SU-DHL-6 (cell line): Measurements from ENCODE around the gene PTPRN2.

Experiments used
- H2AFZ ChIP-seq: fragments of 200-600 bp; sonication (generic); 2 replicates; pipeline ENCODE4 v1.6.1; 2014; ENCODE audit warnings: low read depth, mild to moderate bottlenecking, moderate library complexity, mixed read lengths, antibody characterized with exemption, low read length; ENCODE audit not compliant: severe bottlenecking
- H3F3A ChIP-seq: fragments of 200-600 bp; shearing (Covaris generic); 2 replicates; pipeline ENCODE4 v1.6.0; 2016; ENCODE audit warnings: antibody characterized with exemption, mild to moderate bottlenecking; ENCODE audit not compliant: insufficient read depth
- H3K27ac ChIP-seq: fragments of 200-600 bp; sonication (generic); 2 replicates; pipeline ENCODE4 v1.5.1; 2016; ENCODE audit warnings: low read depth, mild to moderate bottlenecking, low read length, moderate library complexity, mixed read lengths
- H3K27me3 ChIP-seq: fragments of 200-600 bp; sonication (generic), shearing (Covaris generic); 2 replicates; pipeline ENCODE4 v1.6.0; 2014; ENCODE audit warnings: mild to moderate bottlenecking, low read length
- H3K36me3 ChIP-seq: fragments of 200-600 bp; sonication (generic); 2 replicates; pipeline ENCODE4 v1.6.1; 2014; ENCODE audit warnings: mild to moderate bottlenecking, low read length, mixed read lengths
- H3K4me2 ChIP-seq: fragments of 300-600, 200-600 bp; shearing (Covaris generic), sonication (generic); 2 replicates; pipeline ENCODE4 v1.6.0; 2014; ENCODE audit warnings: low read length, low read depth, mild to moderate bottlenecking; ENCODE audit not compliant: poor library complexity, severe bottlenecking
- H3K4me3 ChIP-seq: fragments of 200-600 bp; sonication (generic); 2 replicates; pipeline ENCODE4 v1.5.1; 2014; ENCODE audit warnings: antibody characterized with exemption, low read length, mild to moderate bottlenecking, mixed read lengths; ENCODE audit not compliant: insufficient read depth, poor library complexity, severe bottlenecking
- H3K79me2 ChIP-seq: fragments of 200-600 bp; sonication (generic); 2 replicates; pipeline ENCODE4 v1.6.1; 2014; ENCODE audit warnings: mild to moderate bottlenecking, low read length, moderate library complexity; ENCODE audit not compliant: insufficient read depth
- H3K9ac ChIP-seq: fragments of 200-600 bp; sonication (generic); 2 replicates; pipeline ENCODE4 v1.7.0; 2014; ENCODE audit warnings: mild to moderate bottlenecking, low read length
- H3K9me2 ChIP-seq: fragments of 200-600 bp; sonication (generic); replicated peaks from 2 replicates; pipeline ENCODE4 v1.6.1; 2014; ENCODE audit warnings: low read length; ENCODE audit not compliant: insufficient read depth
- H3K9me3 ChIP-seq: fragments of 200-600 bp; sonication (generic); 2 replicates; pipeline ENCODE4 v1.6.1; 2014; ENCODE audit warnings: low read length, mixed read lengths; ENCODE audit not compliant: insufficient read depth
- H4K20me1 ChIP-seq: fragments of 200-600 bp; sonication (generic); 2 replicates; pipeline ENCODE4 v1.6.1; 2014; ENCODE audit warnings: low read depth, mild to moderate bottlenecking, antibody characterized with exemption, low read length, moderate library complexity, mixed read lengths
- EZH2phosphoT487 ChIP-seq: fragments of 200-600 bp; sonication (generic), shearing (Covaris generic); conservative IDR thresholded peaks from 2 replicates; pipeline ENCODE4 v1.6.1; 2018; ENCODE audit warnings: mild to moderate bottlenecking, antibody characterized with exemption, low read length, moderate library complexity, mixed read lengths
- TF ChIP-seq, protein P1 (sequence below): fragments of 200-600 bp; sonication (generic); IDR thresholded peaks from one replicate; pipeline ENCODE4 v1.5.1; 2017; ENCODE audit warnings: antibody characterized with exemption, mild to moderate bottlenecking, low read length, moderate library complexity; ENCODE audit not compliant: insufficient read depth, poor library complexity, severe bottlenecking

PTPRN2 gene

DNA sequence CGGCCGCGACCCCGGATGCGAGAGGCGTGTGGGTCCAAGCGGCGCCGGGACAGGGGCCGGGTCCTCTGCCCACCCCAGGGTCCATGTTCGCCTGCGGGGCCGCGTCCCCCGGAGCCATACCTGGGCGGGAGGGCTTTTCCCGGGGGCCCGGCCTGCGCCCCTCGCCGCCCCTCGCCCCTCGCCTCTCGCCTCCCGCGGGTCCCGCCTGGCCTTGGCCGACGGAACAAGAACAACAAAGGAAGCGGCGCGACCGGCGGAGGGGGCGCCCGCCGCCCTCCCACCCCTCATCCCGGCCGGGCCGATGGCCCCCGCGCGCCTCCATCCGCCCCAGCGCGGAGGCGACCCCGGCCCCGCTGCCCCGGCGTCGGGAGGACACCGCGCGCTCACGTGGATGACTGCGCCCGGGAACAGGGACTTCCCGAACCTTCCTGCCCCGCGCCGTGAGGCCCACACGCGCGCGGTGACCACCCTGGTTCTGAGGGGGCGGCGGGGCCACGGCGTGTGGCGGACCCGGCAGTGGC, 902.7 kb downstream of the PTPRN2 start:
- Histone ChIP-seq H4K20me1 (no peaks in the 10 kb centered on the region), H3K4me3 (no peak overlapping the region), H3K4me2 (no peak overlapping the region), H3K79me2 (no peaks in the 10 kb centered on the region), H3K9me2 (no peaks in the 10 kb centered on the region), H3F3A (no peaks in the 10 kb centered on the region), H3K27me3 (no peaks in the 10 kb centered on the region), H2AFZ (no peak overlapping the region), H3K27ac (no peak overlapping the region), H3K36me3 (no peaks in the 10 kb centered on the region), H3K9ac (no peak overlapping the region), H3K9me3 (no peaks in the 10 kb centered on the region)
- TF ChIP-seq EZH2phosphoT487: no peak
- TF ChIP-seq, protein P1, sequence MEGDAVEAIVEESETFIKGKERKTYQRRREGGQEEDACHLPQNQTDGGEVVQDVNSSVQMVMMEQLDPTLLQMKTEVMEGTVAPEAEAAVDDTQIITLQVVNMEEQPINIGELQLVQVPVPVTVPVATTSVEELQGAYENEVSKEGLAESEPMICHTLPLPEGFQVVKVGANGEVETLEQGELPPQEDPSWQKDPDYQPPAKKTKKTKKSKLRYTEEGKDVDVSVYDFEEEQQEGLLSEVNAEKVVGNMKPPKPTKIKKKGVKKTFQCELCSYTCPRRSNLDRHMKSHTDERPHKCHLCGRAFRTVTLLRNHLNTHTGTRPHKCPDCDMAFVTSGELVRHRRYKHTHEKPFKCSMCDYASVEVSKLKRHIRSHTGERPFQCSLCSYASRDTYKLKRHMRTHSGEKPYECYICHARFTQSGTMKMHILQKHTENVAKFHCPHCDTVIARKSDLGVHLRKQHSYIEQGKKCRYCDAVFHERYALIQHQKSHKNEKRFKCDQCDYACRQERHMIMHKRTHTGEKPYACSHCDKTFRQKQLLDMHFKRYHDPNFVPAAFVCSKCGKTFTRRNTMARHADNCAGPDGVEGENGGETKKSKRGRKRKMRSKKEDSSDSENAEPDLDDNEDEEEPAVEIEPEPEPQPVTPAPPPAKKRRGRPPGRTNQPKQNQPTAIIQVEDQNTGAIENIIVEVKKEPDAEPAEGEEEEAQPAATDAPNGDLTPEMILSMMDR: no peak

DNA sequence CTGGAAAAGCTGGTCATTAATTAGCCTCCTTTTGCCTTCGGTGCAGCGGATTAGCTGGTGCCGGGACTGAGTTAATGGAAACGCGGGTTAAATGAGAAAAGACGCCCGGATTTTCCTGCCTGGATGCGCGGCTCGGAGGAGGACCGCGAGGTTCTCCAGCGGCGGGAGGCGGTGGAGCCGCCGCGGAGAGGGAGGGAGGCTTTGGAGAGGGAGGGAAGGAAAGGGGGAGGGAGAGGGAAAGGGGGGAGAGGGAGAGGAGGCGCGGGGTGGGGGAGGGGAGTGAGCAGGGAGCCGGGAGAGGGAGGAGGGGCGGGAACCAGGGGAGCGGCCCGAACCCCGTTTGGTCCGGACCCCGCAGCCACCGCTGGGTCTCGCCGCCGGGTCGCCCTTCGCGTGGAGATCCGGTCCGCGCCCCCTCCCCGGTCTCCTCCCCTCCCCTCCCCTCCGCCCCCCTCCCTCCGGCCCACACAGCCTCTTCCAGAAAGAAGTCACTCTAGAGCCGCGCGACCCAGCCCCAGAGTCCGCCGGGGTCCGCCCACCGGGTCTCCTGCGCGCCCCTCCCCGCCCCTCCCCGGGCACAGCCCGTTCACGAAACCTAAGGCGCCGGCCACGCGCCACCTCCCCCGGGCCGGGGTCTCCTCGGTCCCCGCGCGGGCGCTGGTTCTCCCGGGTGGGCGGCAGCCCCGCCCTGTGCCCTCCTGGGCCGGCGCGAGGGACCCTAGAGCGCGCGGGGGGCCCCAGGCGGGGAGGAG, 903.3 kb downstream of the PTPRN2 start:
- no peaks in the 10 kb centered on the region for H4K20me1 ChIP-seq
- H3K36me3 ChIP-seq: no peaks in the 10 kb centered on the region
- no peaks in the 10 kb centered on the region for H3K9me2 ChIP-seq
- no peaks in the 10 kb centered on the region for H3F3A ChIP-seq
- no peak overlapping the region for H3K9ac ChIP-seq
- no peaks in the 10 kb centered on the region for H3K9me3 ChIP-seq
- H3K27me3 ChIP-seq: no peaks in the 10 kb centered on the region
- H3K27ac ChIP-seq: no peak overlapping the region
- no peak for TF ChIP-seq EZH2phosphoT487
- TF ChIP-seq, protein P1: no peak
- H2AFZ ChIP-seq: no peak overlapping the region
- H3K4me3 ChIP-seq: no peak overlapping the region
- H3K4me2 ChIP-seq: no peak overlapping the region
- no peaks in the 10 kb centered on the region for H3K79me2 ChIP-seq

DNA sequence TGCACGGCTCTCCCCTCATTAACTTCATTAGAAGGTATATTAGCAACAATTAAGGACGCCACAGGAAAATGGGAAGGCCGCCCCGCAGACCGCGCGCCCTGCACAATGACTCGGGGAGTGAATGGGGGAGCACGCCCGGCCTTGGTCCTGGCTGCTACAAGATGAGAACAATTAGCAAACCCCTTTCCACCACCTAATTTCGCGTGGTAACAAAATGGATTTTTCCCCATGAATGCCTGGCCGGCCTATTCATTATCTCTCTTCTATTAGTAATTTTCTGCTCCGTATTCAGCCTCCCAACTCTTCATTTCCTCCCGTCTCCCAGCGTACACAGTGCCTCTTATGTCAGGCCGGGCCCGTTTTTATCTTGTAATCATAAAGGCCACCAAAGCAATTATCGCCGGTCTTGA, 903.9 kb downstream of the PTPRN2 start:
- Histone ChIP-seq H3K27me3 (0 out of 2 replicates have a peak, but pooled peaks cover under 1% of the 10 kb centered on the region), H3K4me3 (no peak overlapping the region), H2AFZ (no peak overlapping the region), H3K79me2 (no peaks in the 10 kb centered on the region), H3K27ac (no peak overlapping the region), H3K36me3 (no peaks in the 10 kb centered on the region), H4K20me1 (no peaks in the 10 kb centered on the region), H3K9ac (no peak overlapping the region), H3K4me2 (no peak overlapping the region), H3K9me2 (no peaks in the 10 kb centered on the region), H3F3A (no peaks in the 10 kb centered on the region), H3K9me3 (no peaks in the 10 kb centered on the region)
- TF ChIP-seq, protein P1: no peak
- no peak for TF ChIP-seq EZH2phosphoT487
